ENCODE measurements around the gene SLC35G6.

DNA sequence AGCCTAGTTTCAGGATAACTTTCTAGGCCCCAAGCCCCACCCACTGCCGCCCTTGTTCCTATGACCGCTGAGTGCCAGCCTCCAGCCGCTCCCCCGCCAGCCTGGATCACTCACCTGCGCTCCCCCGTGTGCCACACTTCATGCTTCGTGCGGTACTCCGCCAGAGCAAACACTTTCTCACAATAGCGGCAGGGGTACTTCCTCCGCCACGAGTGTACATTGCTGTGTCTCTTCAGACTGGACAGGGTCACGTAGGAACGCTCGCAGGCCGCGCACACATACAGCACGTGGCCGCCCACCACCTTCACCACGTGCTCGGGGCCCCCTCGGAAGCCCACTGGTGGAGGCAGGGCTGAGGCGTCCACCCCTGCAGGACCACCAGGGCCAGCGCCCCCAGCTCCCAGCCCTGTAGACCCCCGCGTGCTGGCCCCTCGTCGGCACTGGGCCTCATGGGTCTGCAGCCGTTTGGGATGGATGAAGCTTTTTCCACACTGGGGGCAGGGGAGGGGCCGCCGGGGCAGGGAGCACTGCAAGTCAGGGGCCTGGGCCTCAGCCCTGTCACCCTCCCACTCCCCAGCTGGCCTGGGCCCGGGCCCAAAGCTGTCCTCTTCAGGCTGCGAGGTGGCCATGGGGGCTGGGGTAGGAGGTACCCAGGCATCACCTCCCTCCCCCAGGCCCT, 15.5 kb upstream of the SLC35G6 start:
- TF ChIP-seq, protein P1, sequence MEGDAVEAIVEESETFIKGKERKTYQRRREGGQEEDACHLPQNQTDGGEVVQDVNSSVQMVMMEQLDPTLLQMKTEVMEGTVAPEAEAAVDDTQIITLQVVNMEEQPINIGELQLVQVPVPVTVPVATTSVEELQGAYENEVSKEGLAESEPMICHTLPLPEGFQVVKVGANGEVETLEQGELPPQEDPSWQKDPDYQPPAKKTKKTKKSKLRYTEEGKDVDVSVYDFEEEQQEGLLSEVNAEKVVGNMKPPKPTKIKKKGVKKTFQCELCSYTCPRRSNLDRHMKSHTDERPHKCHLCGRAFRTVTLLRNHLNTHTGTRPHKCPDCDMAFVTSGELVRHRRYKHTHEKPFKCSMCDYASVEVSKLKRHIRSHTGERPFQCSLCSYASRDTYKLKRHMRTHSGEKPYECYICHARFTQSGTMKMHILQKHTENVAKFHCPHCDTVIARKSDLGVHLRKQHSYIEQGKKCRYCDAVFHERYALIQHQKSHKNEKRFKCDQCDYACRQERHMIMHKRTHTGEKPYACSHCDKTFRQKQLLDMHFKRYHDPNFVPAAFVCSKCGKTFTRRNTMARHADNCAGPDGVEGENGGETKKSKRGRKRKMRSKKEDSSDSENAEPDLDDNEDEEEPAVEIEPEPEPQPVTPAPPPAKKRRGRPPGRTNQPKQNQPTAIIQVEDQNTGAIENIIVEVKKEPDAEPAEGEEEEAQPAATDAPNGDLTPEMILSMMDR (IDR thresholded peaks at IDR 0.05) = no peak
- no peak for TF ChIP-seq EZH2 (IDR thresholded peaks at IDR 0.05)
- no peak for TF ChIP-seq EZH2phosphoT487 (IDR thresholded peaks at IDR 0.05)
